ENCODE data around the gene OPN1SW.

OPN1SW gene

DNA sequence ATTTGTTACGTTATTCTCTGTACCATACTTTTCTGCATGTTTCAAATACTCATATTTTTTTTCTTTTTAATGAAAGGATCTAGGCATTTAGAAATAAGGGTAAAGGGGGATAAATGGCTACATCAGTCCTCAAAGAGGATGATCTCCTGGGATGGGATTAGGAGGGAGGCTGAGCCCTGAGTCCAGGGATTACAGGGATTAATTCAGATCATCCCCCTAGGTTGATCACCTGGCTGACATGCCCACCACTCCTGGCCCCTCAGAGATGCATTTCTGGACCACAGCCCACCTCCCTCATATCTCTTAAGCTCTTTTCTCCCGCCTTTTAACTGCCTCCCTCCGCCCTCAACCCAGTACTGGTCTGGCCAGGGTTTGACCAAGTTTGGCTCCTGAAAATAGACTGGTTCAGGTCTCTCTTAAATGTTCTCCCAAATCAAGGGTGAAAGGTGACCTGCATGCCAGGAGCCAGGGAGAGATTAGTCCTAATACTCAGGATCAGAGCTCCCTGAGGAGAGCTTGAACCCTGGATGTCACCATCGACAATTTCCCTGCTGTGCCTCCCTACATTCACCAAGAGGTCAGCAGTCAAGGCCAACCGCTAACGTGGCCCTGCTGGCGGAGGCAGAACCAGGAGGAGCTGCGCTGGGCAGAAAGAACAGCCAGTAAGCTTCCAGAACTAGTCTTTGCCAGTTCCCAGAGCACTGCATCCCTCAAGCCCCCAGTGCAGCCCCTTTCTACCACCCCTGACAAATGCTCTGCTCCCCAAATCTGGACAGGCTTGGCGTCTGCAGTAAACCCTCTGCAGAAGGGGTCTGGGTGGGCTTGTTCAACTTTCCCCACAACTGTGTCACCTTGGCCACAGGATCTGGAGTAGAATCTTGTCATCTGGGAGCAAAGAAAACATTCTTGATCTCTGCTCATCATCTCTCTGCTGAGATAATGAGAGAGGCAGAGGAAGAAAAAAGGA lies 13.1 kb upstream of the OPN1SW start:
- Mint-ChIP-seq H3K4me3 (peak overlapping the region; percentile 89 to 94 (median 94)), H3K36me3 (ENCODE audit: low read depth) (no peaks in the 10 kb centered on the region), H3K4me1 (peaks cover 14% of the 10 kb centered on the region), H3K9me3 (no peaks in the 10 kb centered on the region), H3K27ac (no peak overlapping the region), H3K27me3 (ENCODE audit: low read depth) (peaks cover 21% of the 10 kb centered on the region)
- TF ChIP-seq, protein P1, sequence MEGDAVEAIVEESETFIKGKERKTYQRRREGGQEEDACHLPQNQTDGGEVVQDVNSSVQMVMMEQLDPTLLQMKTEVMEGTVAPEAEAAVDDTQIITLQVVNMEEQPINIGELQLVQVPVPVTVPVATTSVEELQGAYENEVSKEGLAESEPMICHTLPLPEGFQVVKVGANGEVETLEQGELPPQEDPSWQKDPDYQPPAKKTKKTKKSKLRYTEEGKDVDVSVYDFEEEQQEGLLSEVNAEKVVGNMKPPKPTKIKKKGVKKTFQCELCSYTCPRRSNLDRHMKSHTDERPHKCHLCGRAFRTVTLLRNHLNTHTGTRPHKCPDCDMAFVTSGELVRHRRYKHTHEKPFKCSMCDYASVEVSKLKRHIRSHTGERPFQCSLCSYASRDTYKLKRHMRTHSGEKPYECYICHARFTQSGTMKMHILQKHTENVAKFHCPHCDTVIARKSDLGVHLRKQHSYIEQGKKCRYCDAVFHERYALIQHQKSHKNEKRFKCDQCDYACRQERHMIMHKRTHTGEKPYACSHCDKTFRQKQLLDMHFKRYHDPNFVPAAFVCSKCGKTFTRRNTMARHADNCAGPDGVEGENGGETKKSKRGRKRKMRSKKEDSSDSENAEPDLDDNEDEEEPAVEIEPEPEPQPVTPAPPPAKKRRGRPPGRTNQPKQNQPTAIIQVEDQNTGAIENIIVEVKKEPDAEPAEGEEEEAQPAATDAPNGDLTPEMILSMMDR (IDR thresholded peaks at IDR 0.05; ENCODE audit: unreplicated experiment in 3 of 3): no peak

DNA sequence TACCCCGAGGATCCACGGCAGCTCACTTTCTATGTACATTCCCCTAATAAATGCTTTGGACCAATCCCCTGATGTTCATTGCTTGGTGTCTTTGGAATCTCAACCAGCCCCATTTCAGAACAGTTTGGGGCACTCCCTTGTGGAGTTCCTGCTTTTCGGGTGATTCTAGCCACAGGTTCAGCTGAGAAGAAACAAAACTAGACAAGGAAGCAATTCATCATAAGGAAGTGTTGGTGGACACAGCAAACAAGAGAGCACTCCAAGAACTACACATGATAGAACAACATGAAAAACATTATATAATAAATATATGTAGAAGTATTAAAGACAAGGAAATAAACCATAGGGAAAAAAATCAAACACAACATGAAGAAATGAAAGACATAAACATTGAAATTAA lies 10.1 kb upstream of the OPN1SW start:
- H3K27me3 Mint-ChIP-seq (ENCODE audit: low read depth): peaks cover 21% of the 10 kb centered on the region
- H3K4me3 Mint-ChIP-seq: no peak overlapping the region
- TF ChIP-seq, protein P1 (IDR thresholded peaks at IDR 0.05; ENCODE audit: unreplicated experiment in 3 of 3): no peak
- no peak overlapping the region for H3K27ac Mint-ChIP-seq
- no peaks in the 10 kb centered on the region for H3K9me3 Mint-ChIP-seq
- H3K4me1 Mint-ChIP-seq: peaks cover 20% of the 10 kb centered on the region
- H3K36me3 Mint-ChIP-seq (ENCODE audit: low read depth): no peaks in the 10 kb centered on the region

DNA sequence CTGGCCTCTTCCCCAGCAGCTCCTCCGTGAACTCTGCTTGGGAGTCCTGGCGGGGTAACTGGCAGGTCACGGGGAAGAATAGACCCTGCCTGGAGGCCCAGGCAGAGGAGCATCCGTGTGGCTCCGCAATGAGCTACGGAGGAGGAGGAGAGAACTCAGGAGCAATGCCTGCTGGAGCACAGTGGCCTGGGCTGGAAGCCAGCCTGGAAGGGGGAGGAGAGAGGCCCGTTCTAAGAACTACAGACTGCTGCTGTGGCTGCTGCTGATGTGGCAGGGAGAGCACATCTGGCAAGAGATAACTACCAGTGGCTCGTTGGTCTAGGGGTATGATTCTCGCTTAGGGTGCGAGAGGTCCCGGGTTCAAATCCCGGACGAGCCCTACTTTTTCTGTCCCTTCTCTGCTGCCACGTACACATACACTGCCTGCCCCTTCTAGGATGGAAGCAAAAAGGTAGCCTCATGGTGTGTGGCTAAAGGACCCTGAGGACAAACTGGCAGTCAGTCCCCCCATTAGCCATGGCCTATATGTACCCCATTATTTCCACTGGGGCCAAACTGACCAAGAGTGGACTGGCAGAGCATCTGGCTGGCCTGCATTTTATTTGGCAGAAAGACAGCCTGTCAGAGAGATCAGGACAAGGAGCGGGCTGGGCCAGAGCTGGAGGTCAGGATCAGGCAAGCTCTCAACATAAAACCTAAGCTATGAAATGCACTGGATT lies 7.7 kb upstream of the OPN1SW start:
- H3K4me1 Mint-ChIP-seq: peaks cover 12% of the 10 kb centered on the region
- peak overlapping the region; percentile 40 to 63 (median 63) for H3K4me3 Mint-ChIP-seq
- TF ChIP-seq, protein P1 (IDR thresholded peaks at IDR 0.05; ENCODE audit: unreplicated experiment in 3 of 3): no peak
- no peaks in the 10 kb centered on the region for H3K9me3 Mint-ChIP-seq
- no peaks in the 10 kb centered on the region for H3K36me3 Mint-ChIP-seq (ENCODE audit: low read depth)
- peaks cover 2% of the 10 kb centered on the region for H3K27me3 Mint-ChIP-seq (ENCODE audit: low read depth)
- peak overlapping the region; percentile 55 to 73 (median 65) for H3K27ac Mint-ChIP-seq

DNA sequence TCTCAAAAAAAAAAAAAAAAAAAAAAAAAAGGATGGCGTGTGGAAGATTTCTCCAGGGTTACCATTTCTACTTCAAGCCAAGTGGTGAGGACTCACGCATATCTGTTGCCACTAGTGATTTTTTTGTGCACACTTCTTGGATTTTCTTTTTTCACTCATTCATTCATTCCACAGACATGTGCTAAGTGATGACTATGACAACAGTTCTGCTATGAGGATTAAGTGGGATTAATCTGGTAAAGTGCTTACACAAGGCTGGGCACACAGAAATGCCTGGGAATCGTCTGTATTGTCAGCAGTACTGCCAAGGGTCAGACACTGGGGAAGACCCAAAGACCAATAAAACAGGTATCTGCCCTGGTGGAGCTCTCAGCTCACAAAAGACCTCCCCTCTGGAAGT lies 6.3 kb upstream of the OPN1SW start:
- Mint-ChIP-seq H3K4me3 (no peak overlapping the region), H3K27ac (no peak overlapping the region), H3K9me3 (peaks cover 13% of the 10 kb centered on the region), H3K36me3 (ENCODE audit: low read depth) (peaks cover 4% of the 10 kb centered on the region), H3K4me1 (peaks cover 12% of the 10 kb centered on the region), H3K27me3 (ENCODE audit: low read depth) (no peaks in the 10 kb centered on the region)
- TF ChIP-seq, protein P1 (IDR thresholded peaks at IDR 0.05; ENCODE audit: unreplicated experiment in 3 of 3): no peak

DNA sequence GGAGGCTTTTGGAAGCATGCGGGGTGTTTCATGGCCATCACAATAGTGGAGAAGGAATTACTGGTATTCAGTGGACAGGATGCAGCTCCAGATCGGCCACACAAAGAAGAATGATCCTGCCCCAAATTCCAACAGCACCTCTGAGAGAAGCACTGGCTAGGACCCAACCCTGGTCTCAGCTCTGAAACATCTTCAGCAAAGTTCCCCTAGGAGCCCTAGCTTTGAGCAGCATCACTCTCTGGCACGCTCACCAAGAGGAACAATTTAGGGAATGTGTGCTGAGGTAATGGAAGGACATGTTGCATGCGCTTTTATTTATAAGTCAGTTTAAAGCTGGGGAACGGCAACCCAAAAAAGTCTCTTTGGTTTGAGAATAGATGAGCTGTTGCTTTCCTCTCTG lies 5.5 kb upstream of the OPN1SW start:
- Mint-ChIP-seq H3K4me1 (peaks cover 12% of the 10 kb centered on the region), H3K27ac (peak overlapping the region in 1 of 3 experiments; percentile 14), H3K36me3 (ENCODE audit: low read depth) (peaks cover 8% of the 10 kb centered on the region), H3K9me3 (peaks cover 13% of the 10 kb centered on the region), H3K4me3 (no peak overlapping the region), H3K27me3 (ENCODE audit: low read depth) (no peaks in the 10 kb centered on the region)
- TF ChIP-seq, protein P1 (IDR thresholded peaks at IDR 0.05; ENCODE audit: unreplicated experiment in 3 of 3): no peak

Data from nephron (organoid).